Activated CD4-positive, CD25-positive, alpha-beta regulatory T cell (primary cell): ENCODE data around the gene LRMDA.

Source experiments
- DNase-seq, 4 experiments: peaks; one replicate each; lab custom pipeline; 2025; lab: John Stamatoyannopoulos, UW

Gene LRMDA

DNA sequence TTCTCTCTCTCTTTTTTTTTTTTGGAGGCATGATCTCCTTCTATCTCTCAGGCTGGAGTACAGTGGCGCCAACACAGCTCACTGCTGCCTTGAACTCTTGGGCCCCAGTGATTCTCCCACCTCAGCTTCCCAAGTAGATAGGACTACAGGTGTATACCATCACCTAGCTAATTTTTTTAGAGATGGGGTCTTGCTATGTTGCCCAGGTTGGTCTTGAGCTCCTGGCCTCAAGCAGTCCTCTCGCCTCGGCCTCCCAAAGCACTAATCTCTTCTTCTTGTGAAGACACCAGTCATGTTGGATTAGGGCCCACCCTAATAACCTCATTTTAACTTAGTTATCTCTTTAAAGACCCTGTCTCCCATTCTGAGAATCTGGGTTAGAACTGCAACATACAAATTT, 45.6 kb downstream of the LRMDA start:
- DNase-seq, result no peak

DNA sequence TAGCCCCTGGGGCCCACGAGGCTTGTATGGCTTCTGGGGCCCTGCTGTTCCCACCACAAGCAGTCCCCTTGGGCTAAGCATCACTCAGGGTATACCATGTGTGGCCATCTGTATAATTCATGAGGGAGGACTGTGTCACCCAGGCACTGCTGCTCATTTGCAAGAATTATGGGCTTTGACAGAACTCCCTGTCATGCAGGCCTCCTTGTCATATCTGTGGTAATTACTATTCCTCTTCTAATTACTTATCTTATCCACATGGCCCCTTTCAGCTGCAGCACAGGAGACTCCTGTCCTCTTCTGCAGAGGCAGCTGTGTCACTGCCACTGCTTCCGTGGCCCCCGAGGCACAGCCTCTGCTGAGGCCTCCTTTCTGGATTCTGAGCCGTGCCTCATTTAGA, 46.3 kb downstream of the LRMDA start:
- DNase-seq, result no peak

DNA sequence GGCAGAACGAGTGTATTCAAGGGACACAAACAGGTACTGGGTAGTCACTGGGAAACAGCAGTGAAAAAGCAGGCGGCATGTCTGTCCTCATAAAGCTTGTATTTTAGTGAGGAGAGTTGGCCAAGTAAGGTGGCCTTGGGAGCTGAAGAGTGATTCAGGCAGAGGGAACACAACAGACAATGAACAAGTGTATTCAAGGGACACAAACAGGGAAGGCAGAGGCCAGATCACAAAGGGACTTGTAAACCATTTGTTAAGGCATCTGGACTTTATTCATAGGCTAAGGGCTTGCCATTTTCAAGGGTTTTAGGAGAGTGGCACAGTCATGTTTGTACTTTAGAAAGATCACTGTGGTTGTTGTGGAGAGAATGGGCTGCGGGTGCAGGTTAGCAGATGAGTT, 49.0 kb downstream of the LRMDA start:
- no peak for DNase-seq

DNA sequence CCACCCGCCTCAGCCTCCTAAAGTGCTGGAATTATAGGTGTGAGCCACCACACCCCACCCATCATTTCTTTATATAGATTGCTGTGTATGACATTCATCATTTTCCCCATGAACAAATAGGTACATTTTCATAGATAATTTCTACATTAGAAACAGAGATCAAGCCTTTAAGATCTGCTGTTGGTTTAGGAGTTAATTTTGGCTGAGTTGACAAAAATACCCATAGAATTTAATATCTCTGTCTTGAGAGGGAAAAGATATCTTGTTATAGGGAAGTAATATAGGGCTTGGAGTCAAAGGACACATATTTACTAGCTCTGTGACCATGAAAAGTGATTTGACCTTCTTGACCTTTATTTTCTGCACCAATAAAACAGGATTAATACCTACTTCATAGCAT, 51.8 kb downstream of the LRMDA start:
- no peak for DNase-seq

DNA sequence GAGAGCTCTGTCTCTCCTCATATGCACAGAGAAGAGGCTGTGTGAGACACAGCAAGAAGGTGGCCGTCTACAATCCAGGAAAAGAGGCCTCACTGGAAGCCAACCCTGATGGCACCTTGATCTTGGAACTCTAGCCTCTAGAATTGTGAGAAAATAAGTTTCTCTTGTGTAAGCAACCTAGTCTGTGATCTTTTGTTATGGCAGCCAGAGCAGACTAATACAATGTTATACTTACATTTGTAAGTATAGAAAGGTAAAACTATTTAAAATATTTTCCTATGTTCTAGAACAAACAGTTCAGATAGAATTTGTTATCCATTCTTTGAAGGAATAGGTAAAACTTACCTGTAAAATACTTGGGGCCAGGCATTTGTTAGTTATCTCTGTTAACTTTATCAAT, 53.3 kb downstream of the LRMDA start:
- DNase-seq, result no peak

DNA sequence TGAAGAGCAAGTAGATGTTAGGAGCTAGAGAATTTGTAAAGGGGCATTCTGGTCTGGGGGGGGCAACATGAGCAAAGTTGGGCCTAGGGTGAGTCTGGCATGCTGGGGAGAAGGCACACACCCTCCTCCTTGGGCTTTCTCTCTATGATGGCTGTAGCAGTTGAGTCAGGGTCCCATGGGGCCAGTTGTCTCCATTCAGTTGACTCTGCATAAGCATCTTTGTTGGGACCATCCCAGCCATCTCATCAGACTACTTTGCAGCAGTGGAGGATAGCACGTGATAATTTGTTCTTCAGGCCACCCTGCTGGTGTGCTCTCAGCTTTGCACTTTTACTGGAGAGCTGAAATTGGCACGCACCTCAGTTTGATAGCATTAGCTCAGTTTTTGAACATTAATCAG, 55.2 kb downstream of the LRMDA start:
- DNase-seq, result no peak

DNA sequence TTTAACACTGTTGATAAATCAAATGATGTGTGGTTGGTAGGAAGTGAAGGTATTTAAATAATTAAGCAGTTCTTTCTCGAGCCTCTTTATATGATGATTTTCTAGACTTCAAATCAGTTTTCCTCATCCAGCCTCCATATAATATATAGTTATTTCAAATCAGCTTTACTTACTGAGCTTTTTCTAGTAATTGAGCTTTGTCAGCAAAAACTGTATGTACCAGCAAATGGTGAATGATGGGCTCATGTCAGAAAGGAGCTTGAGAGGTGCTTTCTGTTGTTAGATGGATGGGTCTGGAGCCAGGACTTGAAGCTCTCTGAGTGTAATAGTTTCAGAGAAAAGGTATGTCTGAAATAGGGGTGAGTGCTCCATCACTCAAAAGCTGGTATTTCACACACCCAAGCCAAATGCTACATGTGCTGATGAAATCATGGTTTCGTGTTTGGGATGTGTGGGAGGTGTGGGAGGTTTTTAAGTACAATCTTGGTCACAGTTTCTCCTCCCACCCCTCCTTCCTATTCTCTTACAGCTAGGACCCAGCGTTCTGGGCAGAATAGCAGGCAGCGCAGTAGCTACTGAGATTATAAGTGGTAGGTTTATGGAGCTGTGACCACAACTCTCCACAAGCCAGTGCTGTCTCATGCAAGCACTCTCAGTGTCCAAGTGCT, 55.8 kb downstream of the LRMDA start:
- DNase-seq, result no peak

DNA sequence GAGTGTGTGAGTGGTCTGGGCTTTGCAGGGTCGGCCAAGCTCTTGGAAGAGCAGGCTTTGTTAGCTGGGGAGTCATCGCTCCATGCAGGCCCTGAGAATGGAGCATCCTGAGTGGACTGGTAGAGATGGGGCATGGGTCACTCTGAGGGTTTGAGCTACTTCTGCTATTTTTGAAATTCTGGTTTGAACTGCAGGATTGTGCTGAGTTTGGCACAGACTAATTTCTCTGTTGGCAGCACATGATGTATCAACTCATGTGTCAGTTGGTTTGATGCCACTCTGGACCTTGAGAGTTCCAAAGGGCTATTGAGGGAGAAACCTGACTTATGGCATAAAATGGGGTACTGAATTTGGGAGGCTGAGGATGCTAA, 56.3 kb downstream of the LRMDA start:
- DNase-seq, result no peak

DNA sequence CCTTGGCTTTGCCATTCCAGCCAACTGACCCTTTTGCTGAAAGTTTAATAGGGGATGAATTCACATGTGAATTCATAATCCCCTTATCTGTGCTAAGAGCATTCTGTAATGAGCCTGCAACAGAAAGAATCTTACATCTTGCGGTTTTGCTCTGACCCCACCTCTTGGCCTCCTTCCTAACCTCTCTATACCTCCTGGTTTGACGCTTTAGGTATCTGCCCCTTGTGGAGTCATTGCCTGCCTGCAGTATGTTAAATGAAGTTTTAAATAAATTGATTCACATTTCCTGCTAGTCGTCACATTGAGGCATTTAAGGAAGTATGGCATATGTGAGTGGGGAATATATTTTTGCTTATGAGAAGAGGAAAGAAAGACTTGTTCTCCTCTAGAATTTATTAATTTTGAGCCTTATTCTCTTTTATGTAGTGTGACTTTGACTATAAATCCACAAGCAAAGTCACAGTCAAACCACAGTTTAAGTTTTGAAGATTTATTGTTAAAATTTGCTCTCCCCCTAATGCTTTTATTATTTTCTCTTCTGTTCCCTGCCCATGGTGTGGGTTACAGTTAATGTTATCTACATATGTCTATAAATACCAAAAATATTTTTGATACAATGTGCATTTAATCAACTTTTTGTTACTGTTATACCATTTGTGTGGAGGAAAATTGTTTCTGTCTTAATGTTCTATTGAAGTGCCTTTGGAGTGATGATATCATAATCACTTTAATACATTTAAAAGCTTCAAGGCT, 60.9 kb downstream of the LRMDA start:
- DNase-seq, result no peak

DNA sequence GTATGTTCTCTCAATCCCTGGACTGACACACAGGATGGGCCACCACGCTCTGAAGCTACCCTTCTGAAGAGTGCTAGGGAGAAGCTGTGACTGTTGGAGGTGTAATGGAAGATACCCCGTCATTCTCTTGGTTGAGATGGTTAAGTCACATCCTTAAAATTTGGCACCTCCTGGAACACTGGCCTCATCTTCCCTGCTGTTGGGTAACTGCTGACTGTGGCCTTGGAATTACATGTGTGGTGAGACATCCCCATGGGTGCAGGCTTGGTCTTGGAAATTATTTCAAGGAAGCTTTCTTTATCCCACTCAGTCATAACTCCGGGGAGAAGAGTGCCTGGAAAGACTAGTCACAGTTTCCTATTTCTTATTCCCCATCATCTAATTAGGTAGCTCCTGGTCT, 62.0 kb downstream of the LRMDA start:
- no peak for DNase-seq

DNA sequence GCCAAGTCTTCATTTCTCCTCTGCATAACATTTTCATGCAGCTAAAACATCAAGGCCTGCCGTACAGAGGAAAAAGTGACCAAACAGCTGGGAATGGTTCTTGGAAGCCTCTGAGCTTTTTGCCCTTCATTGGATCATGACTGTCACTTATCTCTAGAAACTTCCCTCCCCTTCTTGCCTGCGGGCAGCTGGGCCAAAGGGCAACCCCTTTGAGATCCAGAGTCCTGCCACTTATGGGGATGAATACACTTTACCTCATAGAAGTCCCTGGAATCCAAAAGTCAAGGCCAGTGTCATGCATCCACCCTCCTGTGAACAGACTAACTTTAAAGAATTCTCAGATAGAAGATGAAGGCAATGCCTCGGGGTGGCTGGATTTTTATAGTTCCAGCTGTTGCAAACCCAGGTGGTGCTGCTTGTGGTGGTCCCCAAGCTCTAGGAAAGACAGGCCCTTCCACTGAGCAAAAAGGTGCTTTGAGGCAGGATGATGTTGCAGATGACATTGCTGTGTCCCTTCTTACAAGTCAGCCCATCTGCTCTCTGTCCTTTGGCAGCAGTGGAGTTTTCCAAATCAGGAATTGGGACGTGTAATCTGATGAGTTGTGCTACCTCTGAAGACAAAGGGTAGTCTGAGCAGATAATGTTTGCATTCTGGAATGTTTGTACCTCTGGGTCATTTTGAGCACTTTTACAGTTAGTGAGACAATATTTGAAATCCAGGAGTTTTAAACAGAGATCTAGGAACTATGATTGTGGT, 64.2 kb downstream of the LRMDA start:
- DNase-seq, result no peak

DNA sequence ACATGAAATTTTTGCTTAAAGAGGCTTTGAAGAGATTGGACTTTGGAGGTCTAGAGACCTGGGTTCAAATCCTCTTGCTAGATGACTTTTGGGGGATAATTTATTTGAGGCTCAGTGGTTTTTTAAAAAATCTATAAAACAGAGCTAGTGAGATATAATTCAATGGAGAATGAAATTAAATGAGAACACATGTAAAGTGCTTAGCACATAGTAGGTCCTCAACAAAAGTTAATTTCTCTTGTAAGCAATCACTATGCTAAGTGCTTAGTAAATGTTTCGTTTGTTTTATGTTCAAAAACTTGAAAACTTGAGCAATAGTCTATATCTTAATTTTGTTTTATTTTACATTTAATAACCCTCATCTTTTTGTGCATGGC, 64.8 kb downstream of the LRMDA start:
- DNase-seq, result no peak

DNA sequence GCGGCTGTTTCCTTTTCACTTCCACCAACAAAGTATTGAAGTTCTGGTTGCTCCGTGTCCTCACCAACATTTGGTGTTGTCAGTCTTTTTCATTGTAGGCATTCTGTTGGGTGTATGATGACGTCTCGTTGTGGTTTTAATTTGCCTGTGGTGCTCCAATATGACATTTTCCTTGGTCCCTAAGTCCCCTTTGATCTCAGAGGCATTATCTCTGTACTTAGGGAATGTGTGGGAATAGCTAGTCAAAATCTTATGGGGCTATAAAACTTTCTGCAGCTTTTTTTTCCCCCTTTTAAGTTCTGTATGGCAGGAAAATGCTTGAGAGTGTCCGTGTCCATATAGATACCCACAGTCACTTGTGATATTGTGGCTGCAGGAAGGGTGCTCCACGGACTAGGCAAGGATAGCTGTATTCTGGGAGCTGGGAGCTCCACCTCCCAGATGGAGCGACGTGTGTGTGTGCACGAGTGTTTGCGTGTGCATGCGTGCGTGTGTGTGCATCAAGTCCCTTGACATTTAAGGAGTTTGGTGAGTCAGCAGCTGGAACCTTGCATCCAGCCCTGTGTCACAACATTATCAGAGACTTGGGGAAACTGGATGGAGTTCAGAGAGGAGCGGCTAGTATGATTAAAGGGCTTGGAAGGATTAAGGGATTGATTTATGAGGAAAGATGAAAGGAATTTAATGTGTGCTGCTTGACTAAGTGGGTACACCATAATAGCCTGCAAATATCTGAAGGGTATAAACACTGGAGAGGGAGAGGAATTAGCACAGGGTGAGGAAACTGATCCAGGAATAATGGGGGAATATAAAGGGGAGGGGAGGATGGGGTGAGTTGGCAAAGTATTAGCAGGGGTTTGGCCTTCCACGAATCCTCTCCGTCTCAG, 66.8 kb downstream of the LRMDA start:
- no peak for DNase-seq

DNA sequence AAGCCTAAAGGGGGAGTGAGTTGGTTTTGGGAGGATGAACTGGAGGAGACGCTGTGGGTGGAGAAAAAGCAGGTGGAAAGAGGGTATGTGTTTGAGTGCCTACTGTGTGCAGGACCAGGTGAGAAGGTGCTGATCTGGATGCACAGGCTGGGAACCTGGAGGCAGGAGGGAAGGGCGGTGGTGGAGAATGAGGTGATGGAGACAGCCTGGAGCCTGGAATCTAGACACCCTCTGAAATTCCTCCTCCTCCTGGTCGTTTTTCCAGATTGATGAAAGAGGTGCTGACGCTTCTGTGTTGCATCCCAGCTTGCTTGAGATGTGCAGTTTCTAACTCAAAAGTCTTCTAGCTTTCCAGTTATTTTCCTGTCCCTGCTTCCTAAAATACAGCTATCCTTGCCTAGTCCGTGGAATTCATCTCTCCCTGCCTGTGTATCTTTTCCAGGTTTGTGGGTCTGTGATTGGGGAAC, 67.5 kb downstream of the LRMDA start:
- no peak for DNase-seq

DNA sequence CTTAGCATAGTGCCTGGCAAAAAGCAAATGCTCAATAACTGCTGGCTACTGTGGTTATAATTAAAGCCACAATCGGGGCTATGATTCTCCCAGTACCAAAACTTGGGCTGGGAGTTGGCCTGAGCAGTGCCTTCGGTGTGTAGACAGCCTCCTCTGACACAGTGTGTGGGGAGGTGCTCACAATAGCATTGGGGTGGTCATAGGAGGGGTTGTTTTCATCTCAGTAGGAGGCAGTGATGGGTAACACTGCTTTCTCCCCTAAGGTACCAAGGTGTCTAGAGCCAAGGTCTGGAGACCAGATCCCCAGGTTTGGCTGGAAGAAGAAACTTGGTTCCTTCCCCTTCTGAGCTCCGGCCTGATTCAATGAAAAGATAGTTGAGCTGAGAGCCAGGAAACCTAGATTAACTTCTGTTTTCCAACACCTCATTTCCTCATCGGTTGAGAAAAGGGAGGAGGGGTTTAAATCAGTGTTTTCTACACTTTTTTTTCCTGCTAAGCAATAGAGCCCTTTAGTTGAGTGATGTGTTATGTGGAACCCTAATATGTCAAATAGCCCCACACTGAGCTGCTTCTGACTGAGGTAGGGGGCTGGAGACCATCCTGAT, 68.2 kb downstream of the LRMDA start:
- no peak for DNase-seq

DNA sequence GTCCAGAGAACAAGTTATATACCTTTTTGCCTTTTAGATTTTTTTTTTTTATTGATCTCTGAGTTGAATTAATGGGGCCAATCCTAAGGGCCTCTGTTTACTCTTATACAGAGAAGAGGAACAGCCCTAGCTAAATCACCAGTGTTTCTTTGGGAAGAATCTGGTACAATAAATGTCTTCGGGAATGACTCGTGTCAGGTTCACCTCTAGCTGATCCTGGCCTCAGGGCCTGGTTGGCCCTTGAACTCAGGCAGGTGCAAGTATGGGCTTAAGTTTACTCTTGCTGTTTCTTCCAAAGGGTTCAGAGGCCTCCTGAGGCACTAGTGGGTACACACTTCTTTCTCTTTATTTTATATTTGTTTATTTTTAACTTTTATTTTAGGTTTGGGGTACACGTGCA, 71.0 kb downstream of the LRMDA start:
- DNase-seq, result no peak

DNA sequence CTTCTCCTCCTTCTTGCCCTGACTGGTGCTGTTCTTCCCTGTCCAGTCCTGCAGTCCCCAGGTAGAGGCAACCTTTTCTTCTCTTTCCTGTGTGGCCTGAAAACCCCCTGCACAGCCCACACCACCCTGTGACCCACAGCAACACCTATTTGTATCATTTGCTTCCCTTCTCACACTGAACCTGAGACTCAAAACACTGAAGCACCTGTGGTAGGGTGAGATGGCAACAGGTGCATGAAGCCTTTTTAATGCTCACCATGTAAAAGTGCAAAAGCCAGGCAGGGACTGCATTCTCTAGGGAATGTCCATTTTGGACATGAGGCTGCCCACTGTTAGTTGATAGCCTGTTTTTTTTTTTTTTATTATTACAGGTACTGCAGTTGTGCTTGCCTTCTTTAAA, 71.4 kb downstream of the LRMDA start:
- DNase-seq, result no peak

DNA sequence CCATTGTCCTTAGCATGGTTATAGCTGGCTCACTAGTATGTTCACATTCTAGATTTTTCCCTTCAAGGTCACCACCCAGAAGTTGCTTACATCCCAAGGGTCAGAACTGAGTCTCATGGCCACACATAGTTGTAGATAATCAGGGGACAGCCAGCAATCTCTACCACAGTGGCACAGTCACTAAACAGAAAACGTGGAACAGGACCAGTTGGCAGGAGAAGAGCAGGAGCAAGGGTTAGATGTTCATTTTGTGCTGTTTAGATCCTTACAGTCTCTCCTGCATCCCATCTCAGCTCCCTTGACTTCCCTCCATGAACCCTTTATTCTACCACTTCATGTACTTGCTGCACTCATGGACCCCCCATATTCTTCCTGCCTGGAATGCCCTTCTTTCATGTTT, 73.9 kb downstream of the LRMDA start:
- DNase-seq, result no peak

DNA sequence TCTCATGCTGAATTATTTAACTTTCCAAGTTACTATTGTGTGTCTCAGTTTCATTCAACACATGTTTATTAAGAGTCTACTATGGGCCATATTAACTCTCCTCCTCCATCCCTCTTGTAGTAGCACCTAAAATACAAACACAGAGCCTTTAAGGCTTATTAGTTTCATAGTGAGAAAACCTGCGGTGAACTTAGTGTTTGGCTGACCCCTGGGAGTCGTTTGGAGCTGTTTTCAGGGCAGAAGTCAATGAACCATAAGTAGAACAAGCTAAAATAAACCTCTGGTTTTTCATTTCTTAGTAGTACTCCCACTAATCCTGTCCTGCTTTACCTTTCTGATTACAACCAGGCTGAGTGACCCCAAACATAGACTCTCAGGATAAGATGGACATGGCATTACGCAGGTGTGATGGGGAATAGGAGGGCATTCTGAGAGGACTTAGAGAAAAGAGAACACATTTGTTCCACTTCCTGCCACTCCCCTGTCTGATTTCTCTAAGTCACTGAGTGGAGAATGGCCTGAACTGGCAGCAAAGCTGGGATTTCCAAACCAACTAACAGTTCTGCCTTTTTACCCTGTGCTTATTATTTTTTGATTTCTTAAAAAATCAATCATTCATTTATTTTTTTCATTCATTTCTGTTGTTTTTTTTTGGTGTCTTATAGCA, 74.5 kb downstream of the LRMDA start:
- no peak for DNase-seq

DNA sequence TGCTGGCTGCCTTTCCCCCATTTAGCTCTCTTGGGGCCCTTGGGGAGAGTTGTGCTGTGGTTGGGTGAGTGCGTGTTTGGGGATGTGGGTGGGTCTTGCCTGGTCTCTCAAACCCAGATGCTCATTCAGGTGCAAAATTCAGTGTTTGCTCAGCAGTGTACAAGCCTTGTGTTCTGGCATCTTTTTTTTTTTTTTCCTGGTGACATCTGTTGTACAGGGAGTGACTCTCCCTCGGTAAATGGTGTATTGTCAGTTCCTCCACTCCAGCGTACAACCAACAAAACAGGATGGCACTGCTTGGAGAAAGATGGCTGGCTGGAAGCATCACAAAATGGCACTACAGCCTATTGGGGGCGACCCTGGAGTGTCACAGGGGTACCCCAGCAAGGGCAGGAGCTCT, 75.5 kb downstream of the LRMDA start:
- DNase-seq, result no peak

DNA sequence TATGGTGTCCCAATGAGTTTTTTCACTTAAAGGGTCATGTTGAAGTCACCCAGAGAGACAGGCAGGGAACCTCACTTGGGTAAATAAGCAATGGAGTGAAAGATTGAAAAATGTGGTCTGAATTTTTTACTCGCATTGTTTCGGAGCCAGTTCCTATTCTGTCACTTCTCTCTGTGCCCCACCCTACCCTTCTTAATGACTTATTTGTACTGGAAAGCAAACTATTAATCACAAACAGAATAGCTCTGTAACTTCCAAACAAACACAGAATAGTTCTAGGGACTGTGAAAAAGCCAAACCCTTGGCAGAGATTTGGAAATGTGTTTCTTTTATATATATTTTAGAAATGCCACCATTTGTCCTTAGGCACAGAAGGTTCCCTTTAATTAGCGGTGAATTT, 76.0 kb downstream of the LRMDA start:
- DNase-seq, result no peak
